GM12878 (cell line): ENCODE measurements around the gene CXXC1. TPM values are rescaled to one million over a fixed set of nuclear protein-coding genes. Genes with fewer than 3 reads are reported as not detected.

Experiments
- ATAC-seq: fragments of 200-7000 bp; cut with Tn5 transposase; 3 replicates; pipeline ENCODE4 v1.9.1; 2020; ENCODE audit warnings: mild to moderate bottlenecking, moderate library complexity
- BruUV-seq: library from RNA; stranded (reverse); fragments of 400-500 nt; replicated peaks from 2 replicates; lab custom pipeline; 2021; lab: Mats Ljungman, UMichigan
- CTCF ChIA-PET: fragments of 300-600 bp; sonication (Branson Sonifier 250); formaldehyde crosslinking; extraction: SDS; loops from one replicate; lab custom pipeline; 2021; ENCODE audit warnings: inconsistent platforms; lab: Yijun Ruan, JAX
- POLR2A ChIA-PET: fragments of 350-600 bp; formaldehyde crosslinking; extraction: SDS; loops from one replicate; lab custom pipeline; 2021; ENCODE audit warnings: inconsistent platforms; lab: Charles Lee
- RAD21 ChIA-PET: fragments of 300-600 bp; sonication (Branson Sonifier 250); formaldehyde crosslinking; loops from one replicate; lab custom pipeline; 2023; ENCODE audit warnings: antibody characterized with exemption; ENCODE audit not compliant: unreplicated experiment; lab: Charles Lee
- SMC1A ChIA-PET: fragments of 300-600 bp; sonication (Branson Sonifier 250); formaldehyde crosslinking; loops from one replicate; lab custom pipeline; 2023; ENCODE audit not compliant: unreplicated experiment, uncharacterized antibody; lab: Charles Lee
- DNase-seq: peaks from one replicate; pipeline ENCODE4 v3.0.0-alpha.2; 2011; ENCODE audit warnings: low read depth, low spot score
- FAIRE-seq: peaks from 3 replicates; lab custom pipeline; 2011; peaks lifted over from hg19 to GRCh38; lab: Jason Lieb, UNC
- H2AFZ ChIP-seq: 2 replicates; pipeline ENCODE4 v1.6.0; 2011; ENCODE audit warnings: low read depth, low read length, control low read depth; ENCODE audit not compliant: control insufficient read depth
- H3K27ac ChIP-seq: 2 replicates; pipeline ENCODE4 v1.5.1; 2011; ENCODE audit warnings: control low read depth; ENCODE audit not compliant: control insufficient read depth, insufficient read depth
- H3K27me3 ChIP-seq, 2 experiments: replicated peaks in 1 of 2; 2 replicates each; pipeline versions ENCODE4 v1.6.0 to v1.6.1; 2011; ENCODE audit warnings: low read length in 1 of 2; ENCODE audit not compliant: control insufficient read depth in 2 of 2, insufficient read depth in 2 of 2
- H3K36me3 ChIP-seq, 2 experiments: 2 replicates each; pipeline ENCODE4 v1.5.1; 2011; ENCODE audit warnings: low read length in 1 of 2; ENCODE audit not compliant: control insufficient read depth in 2 of 2, insufficient read depth in 2 of 2
- H3K4me1 ChIP-seq: 2 replicates; pipeline ENCODE4 v1.6.1; 2011; ENCODE audit warnings: mild to moderate bottlenecking, low read length, moderate library complexity, mixed read lengths; ENCODE audit not compliant: control insufficient read depth, insufficient read depth
- H3K4me2 ChIP-seq: 2 replicates; pipeline ENCODE4 v1.6.0; 2011; ENCODE audit warnings: control low read depth; ENCODE audit not compliant: control insufficient read depth, insufficient read depth
- H3K4me3 ChIP-seq: fragments of 200-600 bp; sonication (generic); 2 replicates; pipeline ENCODE4 v1.5.1; 2016
- H3K79me2 ChIP-seq: 2 replicates; pipeline ENCODE4 v1.6.0; 2011; ENCODE audit warnings: low read length; ENCODE audit not compliant: control insufficient read depth, insufficient read depth
- H3K9ac ChIP-seq: 2 replicates; pipeline ENCODE4 v1.8.0; 2011; ENCODE audit warnings: low read length, control low read depth, mixed read lengths; ENCODE audit not compliant: control insufficient read depth, insufficient read depth
- H3K9me3 ChIP-seq: replicated peaks from 3 replicates; pipeline ENCODE4 v1.5.1; 2011; ENCODE audit warnings: mild to moderate bottlenecking, low read length; ENCODE audit not compliant: control insufficient read depth, insufficient read depth
- H4K20me1 ChIP-seq: 2 replicates; pipeline ENCODE4 v1.6.0; 2011; ENCODE audit not compliant: control insufficient read depth, insufficient read depth
- CBX3 ChIP-seq: fragments of 200-600 bp; sonication (generic); IDR thresholded peaks from 2 replicates; pipeline ENCODE4 v1.6.1; 2016; ENCODE audit warnings: low read depth, borderline replicate concordance
- EGR1 ChIP-seq, 2 experiments: IDR thresholded peaks; 1 replicate in 1 of 2; 2 replicates in 1 of 2; pipeline ENCODE4 v1.6.1; 2011 to 2012; ENCODE audit warnings: low read depth in 2 of 2, low read length in 2 of 2, borderline replicate concordance in 1 of 2, mild to moderate bottlenecking in 1 of 2, moderate library complexity in 1 of 2
- RAD21 ChIP-seq: IDR thresholded peaks from 2 replicates; pipeline ENCODE4 v1.6.1; 2011; ENCODE audit warnings: mild to moderate bottlenecking, low read depth, low read length, moderate library complexity; ENCODE audit not compliant: insufficient read depth
- RELA ChIP-seq: fragments of 450-650 bp; IDR thresholded peaks from 2 replicates; pipeline ENCODE4 v1.8.0; 2014; ENCODE audit warnings: borderline replicate concordance; ENCODE audit not compliant: partially characterized antibody
- SMC3 ChIP-seq: IDR thresholded peaks from 2 replicates; pipeline ENCODE4 v1.6.1; 2011; ENCODE audit warnings: low read length, improper control_type of control experiment, borderline replicate concordance
- STAT1 ChIP-seq: fragments of 450-650 bp; conservative IDR thresholded peaks from 2 replicates; pipeline ENCODE4 v1.6.1; 2014; ENCODE audit warnings: antibody characterized with exemption, mild to moderate bottlenecking
- ZBED1 ChIP-seq: IDR thresholded peaks from 2 replicates; pipeline ENCODE4 v1.6.1; 2016; ENCODE audit warnings: borderline replicate concordance
- WGBS: methylation state at CpG from one replicate; pipeline ENCODE4 v1.1.6; 2016; ENCODE audit warnings: low lambda C conversion rate; ENCODE audit not compliant: insufficient replicate concordance, insufficient coverage; ENCODE audit errors: missing lambda C conversion rate; 5-methylcytosine and 5-hydroxymethylcytosine counted together
- in situ Hi-C: fragments of 300-500 bp; cut with MboI; formaldehyde crosslinking; loops from 9 replicates; pipeline ENCODE4 v1.14.3; 2018; ENCODE audit warnings: mixed read lengths
- intact Hi-C: fragments of 100-400 bp; cut with micrococcal nuclease; formaldehyde crosslinking; loops from one replicate; pipeline ENCODE4 v1.14.2; 2022; ENCODE audit not compliant: unreplicated experiment
- polyA plus RNA-seq, 11 experiments: library from polyadenylated mRNA; depleted of rRNA in 4 of 11; unstranded in 6 of 11; stranded (reverse) in 5 of 11; fragments of >200 nt; fragmentation: Nextera tagmentation in 4 of 11; fragmentation: Illumina TruSeq in 1 of 11; extraction: Ambion mirVana in 4 of 11; extraction: Trizol in 1 of 11; gene quantifications; 1 replicate in 1 of 11; 2 replicates in 10 of 11; pipeline versions ENCODE4 v1.2.1 to v1.2.3, GENCODE V29; 2011 to 2016; ENCODE audit warnings: inconsistent platforms in 2 of 11, missing spikeins in 2 of 11, low read depth in 1 of 11
- small RNA-seq: library from RNA; depleted of rRNA; stranded (forward); fragments of <200 nt; gene quantifications from one replicate; pipeline ENCODE3, GENCODE V24; 2014
- total RNA-seq, 4 experiments: library from RNA; depleted of rRNA in 3 of 4; stranded (reverse); fragments of >200 nt in 3 of 4; fragmentation: Illumina TruSeq in 1 of 4; extraction: Trizol in 1 of 4; gene quantifications; 2 replicates each; pipeline versions ENCODE4 v1.2.1 to v1.2.3, GENCODE V29; 2013 to 2021

The CXXC1 gene
- total and polyA plus RNA-seq, 10 of the 15 experiments (the other 5 are each of a cell fraction or from before 2014, with no cell fraction given): 9.2 to 180 (median 93.8) TPM

DNA sequence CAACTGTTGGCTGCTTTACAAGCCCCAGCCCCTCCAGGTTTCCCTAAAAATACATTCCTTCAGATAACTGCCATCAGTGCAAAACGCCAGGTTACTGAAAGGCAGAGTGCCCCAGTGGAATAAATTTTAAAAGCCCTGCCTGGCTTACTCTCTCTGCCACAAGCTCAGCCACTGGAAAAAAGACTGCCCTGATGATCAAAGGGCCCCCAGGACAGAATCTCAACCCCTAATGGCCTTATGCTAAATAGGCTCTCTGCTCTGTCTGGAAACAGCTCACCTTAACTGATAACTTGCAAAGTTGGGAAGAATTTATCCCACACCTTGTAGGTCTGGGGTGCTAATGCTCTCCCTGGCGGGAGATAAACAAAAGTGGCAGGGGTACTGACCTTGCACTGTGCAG, 55.1 kb downstream of the CXXC1 start:
- DNase-seq (no peak), FAIRE-seq (no peak), ATAC-seq (no peak)
- Histone ChIP-seq H3K9ac (no peak overlapping the region), H3K4me1 (no peaks in the 10 kb centered on the region), H3K9me3 (no peaks in the 10 kb centered on the region), H3K27ac (no peak overlapping the region), H3K27me3 (no peaks in the 10 kb centered on the region; a peak in 1 of 4 replicates), H3K36me3 (no peaks in the 10 kb centered on the region), H3K4me3 (no peak overlapping the region), H4K20me1 (no peaks in the 10 kb centered on the region), H3K4me2 (no peak overlapping the region), H2AFZ (no peak overlapping the region), H3K79me2 (no peaks in the 10 kb centered on the region)
- WGBS: 38% methylated on average over 2 of the region's 2 CpGs
- no peak for TF ChIP-seq RELA
- TF ChIP-seq SMC3: no peak
- no peak for TF ChIP-seq STAT1
- TF ChIP-seq ZBED1: no peak
- no peak for TF ChIP-seq EGR1 (IDR thresholded peaks at IDR 0.05; ENCODE audit: borderline replicate concordance in 1 of 2, low read depth in 2 of 2, low read length in 2 of 2)
- no peak for TF ChIP-seq CBX3
- no peak for TF ChIP-seq RAD21
- in situ Hi-C loops: no loop called here
- ChIA-PET CTCF (interaction anchor here (1.1 to 1.7 kb wide), 2 partner anchors 14 to 125 kb away, joined by 3 to 5 read pairs; no protein-coding TSS in a partner anchor), POLR2A (no interaction called here), RAD21 (no interaction called here), SMC1A (interaction anchor here (0.7 to 1.1 kb wide), 3 partner anchors 11 to 196 kb away, joined by 3 to 4 read pairs (median 3); no protein-coding TSS in a partner anchor)
- no TSS peak for BruUV-seq
- intact Hi-C loops: no loop called here

Small RNA genes lying within 50 kb of the gene (small RNA-seq; reads per million reads assigned to genes)
- 0.27 reads per million for gene RNA5SP458

Other genes with a start within 250 kb of the CXXC1 start
- gene MYO5B, start 92.5 kb downstream of the CXXC1 start, total RNA-seq (2014; rRNA removed): 4.5 and 4.7 TPM in 2 replicates
- 2.5 and 3.2 TPM in 2 replicates for gene MYO5B, start 92.5 kb downstream of the CXXC1 start, total RNA-seq (2014; rRNA removed; fragmentation: Illumina TruSeq; extraction: Trizol)
- 4.1 and 4.4 TPM in 2 replicates for gene MYO5B, start 92.5 kb downstream of the CXXC1 start, total RNA-seq (2021)
- gene MYO5B, start 92.5 kb downstream of the CXXC1 start, polyA plus RNA-seq (2011; rRNA removed): 2.7 and 3.3 TPM in 2 replicates
- gene MYO5B, start 92.5 kb downstream of the CXXC1 start, polyA plus RNA-seq (2014; fragmentation: Illumina TruSeq; extraction: Trizol): 3.8 and 4.2 TPM in 2 replicates
- gene MYO5B, start 92.5 kb downstream of the CXXC1 start, polyA plus RNA-seq (2014; fragmentation: Nextera tagmentation; extraction: Ambion mirVana): 1 to 10 TPM; 2.8 to 4.4 TPM
- gene MYO5B, start 92.5 kb downstream of the CXXC1 start, polyA plus RNA-seq (2014; rRNA removed): 2.4 and 3.2 TPM in 2 replicates
- gene MYO5B, start 92.5 kb downstream of the CXXC1 start, polyA plus RNA-seq (2016; fragmentation: Nextera tagmentation; extraction: Ambion mirVana): 1 to 10 TPM; 2.5 to 2.6 TPM
- not detected in 2 replicates for gene CFAP53, start 21.2 kb downstream of the CXXC1 start, total RNA-seq (2014; rRNA removed)
- 0.09 TPM in 2 replicates for gene CFAP53, start 21.2 kb downstream of the CXXC1 start, total RNA-seq (2014; rRNA removed; fragmentation: Illumina TruSeq; extraction: Trizol)
- gene CFAP53, start 21.2 kb downstream of the CXXC1 start, total RNA-seq (2021): 0.26 TPM in 1 of 2 replicates, not detected in the other
- gene CFAP53, start 21.2 kb downstream of the CXXC1 start, polyA plus RNA-seq (2011; rRNA removed): 0.30 and 0.48 TPM in 2 replicates
- 0.12 TPM in 1 of 2 replicates, not detected in the other for gene CFAP53, start 21.2 kb downstream of the CXXC1 start, polyA plus RNA-seq (2014; fragmentation: Illumina TruSeq; extraction: Trizol)
- under 1 TPM; 0.05 to 0.06 TPM for gene CFAP53, start 21.2 kb downstream of the CXXC1 start, polyA plus RNA-seq (2014; fragmentation: Nextera tagmentation; extraction: Ambion mirVana)
- 0.13 TPM in 1 of 2 replicates, not detected in the other for gene CFAP53, start 21.2 kb downstream of the CXXC1 start, polyA plus RNA-seq (2014; rRNA removed)
- gene CFAP53, start 21.2 kb downstream of the CXXC1 start, polyA plus RNA-seq (2016; fragmentation: Nextera tagmentation; extraction: Ambion mirVana): under 1 TPM; 0.10 to 0.31 TPM
- 56.9 and 59.9 TPM in 2 replicates for gene MBD1, start 6.2 kb downstream of the CXXC1 start, total RNA-seq (2014; rRNA removed)
- gene MBD1, start 6.2 kb downstream of the CXXC1 start, total RNA-seq (2014; rRNA removed; fragmentation: Illumina TruSeq; extraction: Trizol): 35.4 and 39.2 TPM in 2 replicates
- gene MBD1, start 6.2 kb downstream of the CXXC1 start, total RNA-seq (2021): 83.0 and 97.7 TPM in 2 replicates
- gene MBD1, start 6.2 kb downstream of the CXXC1 start, polyA plus RNA-seq (2011; rRNA removed): 61.3 and 91.0 TPM in 2 replicates
- 40.6 and 45.4 TPM in 2 replicates for gene MBD1, start 6.2 kb downstream of the CXXC1 start, polyA plus RNA-seq (2014; fragmentation: Illumina TruSeq; extraction: Trizol)
- 10 to 100 TPM in 1 of 2 experiments, 1 to 10 TPM in 1; 8.4 to 12.4 TPM for gene MBD1, start 6.2 kb downstream of the CXXC1 start, polyA plus RNA-seq (2014; fragmentation: Nextera tagmentation; extraction: Ambion mirVana)
- 79.0 and 92.6 TPM in 2 replicates for gene MBD1, start 6.2 kb downstream of the CXXC1 start, polyA plus RNA-seq (2014; rRNA removed)
- 10 to 100 TPM; 59.8 to 60.2 TPM for gene MBD1, start 6.2 kb downstream of the CXXC1 start, polyA plus RNA-seq (2016; fragmentation: Nextera tagmentation; extraction: Ambion mirVana)
- gene SKA1, start 87.4 kb upstream of the CXXC1 start, total RNA-seq (2014; rRNA removed): 31.3 and 34.2 TPM in 2 replicates
- 32.3 and 35.7 TPM in 2 replicates for gene SKA1, start 87.4 kb upstream of the CXXC1 start, total RNA-seq (2014; rRNA removed; fragmentation: Illumina TruSeq; extraction: Trizol)
- 24.0 and 25.6 TPM in 2 replicates for gene SKA1, start 87.4 kb upstream of the CXXC1 start, total RNA-seq (2021)
- gene SKA1, start 87.4 kb upstream of the CXXC1 start, polyA plus RNA-seq (2011; rRNA removed): 23.7 and 38.6 TPM in 2 replicates
- 36.7 and 40.9 TPM in 2 replicates for gene SKA1, start 87.4 kb upstream of the CXXC1 start, polyA plus RNA-seq (2014; fragmentation: Illumina TruSeq; extraction: Trizol)
- gene SKA1, start 87.4 kb upstream of the CXXC1 start, polyA plus RNA-seq (2014; fragmentation: Nextera tagmentation; extraction: Ambion mirVana): 10 to 100 TPM; 16.4 to 17.6 TPM
- 25.4 and 30.8 TPM in 2 replicates for gene SKA1, start 87.4 kb upstream of the CXXC1 start, polyA plus RNA-seq (2014; rRNA removed)
- gene SKA1, start 87.4 kb upstream of the CXXC1 start, polyA plus RNA-seq (2016; fragmentation: Nextera tagmentation; extraction: Ambion mirVana): 10 to 100 TPM; 31.9 to 34.2 TPM